ENCODE measurements around the gene ZC3H4.

The ZC3H4 gene

GRCh38 chr19:47049307-47049700 is 64.3 kb downstream of the ZC3H4 start:
- ATAC-seq = no peak

GRCh38 chr19:47047763-47048405 is 65.7 kb downstream of the ZC3H4 start:
- no peak for TF ChIP-seq OSR1 (CRISPR knock-in tag; IDR thresholded peaks at IDR 0.05)
- TF ChIP-seq PATZ1 (CRISPR knock-in tag; IDR thresholded peaks at IDR 0.05; ENCODE audit: borderline replicate concordance) = no peak
- TF ChIP-seq TOX (CRISPR knock-in tag; IDR thresholded peaks at IDR 0.05; ENCODE audit: borderline replicate concordance) = no peak
- peak; percentile 90 for ATAC-seq

More at GRCh38 chr19:47049307-47049700, 64.3 kb downstream of the ZC3H4 start:
- TF ChIP-seq TOX (CRISPR knock-in tag; IDR thresholded peaks at IDR 0.05; ENCODE audit: borderline replicate concordance) (no peak), CSDC2 (CRISPR knock-in tag; IDR thresholded peaks at IDR 0.05) (no peak), GLIS3 (CRISPR knock-in tag; IDR thresholded peaks at IDR 0.05) (no peak), TSHZ2 (CRISPR knock-in tag; IDR thresholded peaks at IDR 0.05) (no peak), OSR1 (CRISPR knock-in tag; IDR thresholded peaks at IDR 0.05) (no peak), CSRNP3 (CRISPR knock-in tag; IDR thresholded peaks at IDR 0.05) (no peak), ISL1 (CRISPR knock-in tag; IDR thresholded peaks at IDR 0.05) (no peak), PATZ1 (CRISPR knock-in tag; IDR thresholded peaks at IDR 0.05; ENCODE audit: borderline replicate concordance) (no peak), POU6F1 (CRISPR knock-in tag; IDR thresholded peaks at IDR 0.05; ENCODE audit: borderline replicate concordance, low read depth) (no peak), ZFP30 (CRISPR knock-in tag; IDR thresholded peaks at IDR 0.05) (no peak), ZNF70 (CRISPR knock-in tag; IDR thresholded peaks at IDR 0.05) (no peak), BACH2 (CRISPR knock-in tag; IDR thresholded peaks at IDR 0.05; ENCODE audit: borderline replicate concordance) (no peak)

- no peak for TF ChIP-seq TOX (CRISPR knock-in tag; IDR thresholded peaks at IDR 0.05; ENCODE audit: borderline replicate concordance)
- no peak for TF ChIP-seq ZNF8 (CRISPR knock-in tag; IDR thresholded peaks at IDR 0.05)
- TF ChIP-seq ISL1 (CRISPR knock-in tag; IDR thresholded peaks at IDR 0.05) = no peak
- ATAC-seq = no peak
Observed at GRCh38 chr19:47047272-47047762, 66.3 kb downstream of the ZC3H4 start.

GRCh38 chr19:47045867-47046470 is 67.6 kb downstream of the ZC3H4 start:
- ATAC-seq = no peak
- no peak for TF ChIP-seq RARB (CRISPR knock-in tag; IDR thresholded peaks at IDR 0.05)
- no peak for TF ChIP-seq ZNF70 (CRISPR knock-in tag; IDR thresholded peaks at IDR 0.05)
- TF ChIP-seq PPARA (CRISPR knock-in tag; IDR thresholded peaks at IDR 0.05; ENCODE audit: borderline replicate concordance) = no peak
- TF ChIP-seq ZNF8 (CRISPR knock-in tag; IDR thresholded peaks at IDR 0.05) = no peak
- TF ChIP-seq BACH2 (CRISPR knock-in tag; IDR thresholded peaks at IDR 0.05; ENCODE audit: borderline replicate concordance) = no peak
- no peak for TF ChIP-seq ZFP3 (CRISPR knock-in tag; IDR thresholded peaks at IDR 0.05)
- TF ChIP-seq CSRNP3 (CRISPR knock-in tag; IDR thresholded peaks at IDR 0.05) = no peak
- no peak for TF ChIP-seq ZFP30 (CRISPR knock-in tag; IDR thresholded peaks at IDR 0.05)
- no peak for TF ChIP-seq TSHZ2 (CRISPR knock-in tag; IDR thresholded peaks at IDR 0.05)
- no peak for TF ChIP-seq CSDC2 (CRISPR knock-in tag; IDR thresholded peaks at IDR 0.05)
- TF ChIP-seq ZNF565 (CRISPR knock-in tag; conservative IDR thresholded peaks at IDR 0.05; ENCODE audit: low read depth) = no peak
- TF ChIP-seq GLIS3 (CRISPR knock-in tag; IDR thresholded peaks at IDR 0.05) = no peak
- TF ChIP-seq TCF4 (CRISPR knock-in tag; IDR thresholded peaks at IDR 0.05; ENCODE audit: borderline replicate concordance) = no peak
